DOHH2 (cell line): Measurements from ENCODE around the gene JOSD2.

Source experiments
- EZH2phosphoT487 ChIP-seq: fragments of 200-600 bp; sonication (generic); IDR thresholded peaks from 2 replicates; pipeline ENCODE4 v1.6.1; 2017; ENCODE audit warnings: borderline replicate concordance, mild to moderate bottlenecking, antibody characterized with exemption, low read length, moderate library complexity, mixed read lengths
- TF ChIP-seq, protein P1 (sequence below): fragments of 200-600 bp; sonication (generic); IDR thresholded peaks from one replicate; pipeline ENCODE4 v1.5.1; 2014; ENCODE audit warnings: antibody characterized with exemption, mild to moderate bottlenecking, low read depth, low read length; ENCODE audit not compliant: poor library complexity, severe bottlenecking

DNA sequence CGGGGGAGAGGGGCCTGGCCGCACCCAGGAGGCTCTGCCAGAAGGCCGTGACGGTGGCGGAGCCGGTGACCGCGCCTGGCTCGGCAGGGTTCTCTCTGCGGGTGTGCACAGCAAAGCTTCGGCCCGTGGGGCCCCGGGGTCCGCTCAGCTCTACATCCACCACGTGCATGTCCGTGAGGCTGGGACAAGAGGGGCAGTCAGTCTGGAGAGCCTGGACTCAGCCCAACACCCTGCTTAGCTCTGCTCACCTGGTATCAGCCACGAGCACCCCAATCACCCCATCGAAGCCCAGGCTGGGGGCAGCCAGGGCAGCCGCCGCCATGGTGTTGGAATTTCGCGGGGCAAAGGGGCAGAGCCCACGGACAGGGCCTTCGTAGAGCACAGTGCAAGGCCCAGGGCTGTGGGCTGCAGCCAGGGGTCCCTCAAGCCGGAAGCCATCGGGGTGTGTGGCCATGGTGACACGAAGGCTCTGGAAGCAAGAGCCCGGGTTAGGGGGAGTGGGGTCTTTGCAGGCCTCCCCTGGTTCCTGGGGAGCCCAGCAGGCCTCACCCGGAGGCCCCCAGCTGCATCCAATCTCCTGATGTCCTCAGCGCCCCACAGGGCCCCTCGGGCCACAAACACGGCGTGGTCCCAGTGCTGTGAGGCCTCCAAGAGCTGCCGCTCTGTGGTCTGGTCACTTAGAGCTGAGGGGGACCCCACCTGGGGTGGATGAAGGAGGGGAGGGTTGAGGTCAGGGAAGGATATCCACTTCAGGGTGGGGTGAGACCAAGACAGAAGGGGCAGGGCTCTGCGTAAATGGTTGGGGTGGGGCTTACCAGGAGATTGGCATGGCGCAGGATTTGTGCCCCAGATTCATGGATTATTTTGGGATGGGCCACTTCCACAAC lies 1.4 kb upstream of the JOSD2 start:
- TF ChIP-seq, protein P1, sequence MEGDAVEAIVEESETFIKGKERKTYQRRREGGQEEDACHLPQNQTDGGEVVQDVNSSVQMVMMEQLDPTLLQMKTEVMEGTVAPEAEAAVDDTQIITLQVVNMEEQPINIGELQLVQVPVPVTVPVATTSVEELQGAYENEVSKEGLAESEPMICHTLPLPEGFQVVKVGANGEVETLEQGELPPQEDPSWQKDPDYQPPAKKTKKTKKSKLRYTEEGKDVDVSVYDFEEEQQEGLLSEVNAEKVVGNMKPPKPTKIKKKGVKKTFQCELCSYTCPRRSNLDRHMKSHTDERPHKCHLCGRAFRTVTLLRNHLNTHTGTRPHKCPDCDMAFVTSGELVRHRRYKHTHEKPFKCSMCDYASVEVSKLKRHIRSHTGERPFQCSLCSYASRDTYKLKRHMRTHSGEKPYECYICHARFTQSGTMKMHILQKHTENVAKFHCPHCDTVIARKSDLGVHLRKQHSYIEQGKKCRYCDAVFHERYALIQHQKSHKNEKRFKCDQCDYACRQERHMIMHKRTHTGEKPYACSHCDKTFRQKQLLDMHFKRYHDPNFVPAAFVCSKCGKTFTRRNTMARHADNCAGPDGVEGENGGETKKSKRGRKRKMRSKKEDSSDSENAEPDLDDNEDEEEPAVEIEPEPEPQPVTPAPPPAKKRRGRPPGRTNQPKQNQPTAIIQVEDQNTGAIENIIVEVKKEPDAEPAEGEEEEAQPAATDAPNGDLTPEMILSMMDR, result no peak
- TF ChIP-seq EZH2phosphoT487, result no peak
